NCI-H146 (cell line): Measurements from ENCODE around the gene VAPB.

Experiments used
- DNase-seq: peaks from one replicate; lab custom pipeline; 2025; lab: John Stamatoyannopoulos, UW

The VAPB gene

GRCh38 chr20:58377766-58378401 lies 11.1 kb upstream of the VAPB start:
- DNase-seq = no peak

GRCh38 chr20:58378704-58379103 lies 10.3 kb upstream of the VAPB start:
- no peak for DNase-seq

GRCh38 chr20:58381627-58382026 lies 7.4 kb upstream of the VAPB start:
- no peak for DNase-seq

GRCh38 chr20:58382096-58382495 lies 6.9 kb upstream of the VAPB start:
- no peak for DNase-seq

- no peak for DNase-seq
Measured at GRCh38 chr20:58384821-58385220, 4.2 kb upstream of the VAPB start.

- no peak for DNase-seq
Measured at GRCh38 chr20:58388028-58388601, 914 bp upstream of the VAPB start.

GRCh38 chr20:58389324-58389967 lies 417 bp downstream of the VAPB start:
- DNase-seq = peak; percentile 61

GRCh38 chr20:58389968-58390658 lies 1.1 kb downstream of the VAPB start:
- DNase-seq = no peak

GRCh38 chr20:58390659-58391035 lies 1.6 kb downstream of the VAPB start:
- DNase-seq = no peak

- DNase-seq = no peak
Measured at GRCh38 chr20:58392286-58392685, 3.3 kb downstream of the VAPB start.

GRCh38 chr20:58393299-58393698 lies 4.3 kb downstream of the VAPB start:
- no peak for DNase-seq

GRCh38 chr20:58394801-58395200 lies 5.8 kb downstream of the VAPB start:
- no peak for DNase-seq

GRCh38 chr20:58395604-58396003 lies 6.6 kb downstream of the VAPB start:
- no peak for DNase-seq

- no peak for DNase-seq
Measured at GRCh38 chr20:58397429-58397828, 8.4 kb downstream of the VAPB start.

- no peak for DNase-seq
Measured at GRCh38 chr20:58398254-58398653, 9.2 kb downstream of the VAPB start.

- no peak for DNase-seq
Measured at GRCh38 chr20:58399926-58400325, 10.9 kb downstream of the VAPB start.

GRCh38 chr20:58401162-58401561 lies 12.1 kb downstream of the VAPB start:
- DNase-seq = no peak

GRCh38 chr20:58402305-58402704 lies 13.3 kb downstream of the VAPB start:
- no peak for DNase-seq

GRCh38 chr20:58402827-58403226 lies 13.8 kb downstream of the VAPB start:
- DNase-seq = no peak

- DNase-seq = no peak
Measured at GRCh38 chr20:58403272-58403671, 14.2 kb downstream of the VAPB start.

- DNase-seq = no peak
Measured at GRCh38 chr20:58405504-58406291, 16.7 kb downstream of the VAPB start.

- no peak for DNase-seq
Measured at GRCh38 chr20:58406422-58407001, 17.5 kb downstream of the VAPB start.
